ENCODE data around the gene KASH5.

KASH5 gene

GRCh38 chr19:49403404-49404187, 15.5 kb downstream of the KASH5 start (continued):
- TF ChIP-seq ZNF843 (tag by site-specific recombination; IDR thresholded peaks at IDR 0.05) (peak; percentile 58; the same call in 1 of the 2 replicates), TCF7L2 (IDR thresholded peaks at IDR 0.05; ENCODE audit: borderline replicate concordance, low read depth, low read length) (no peak), HOXA7 (CRISPR knock-in tag; IDR thresholded peaks at IDR 0.05; ENCODE audit: borderline replicate concordance) (no peak), ZNF561 (tag by site-specific recombination; IDR thresholded peaks at IDR 0.05; ENCODE audit: borderline replicate concordance) (peak; percentile 79; the same call in 1 of the 2 replicates), ZNF423 (tag by site-specific recombination; IDR thresholded peaks at IDR 0.05) (no peak), ZBTB11 (tag by site-specific recombination; conservative IDR thresholded peaks at IDR 0.05; ENCODE audit: low read depth) (peak; percentile 71), ZNF391 (tag by site-specific recombination; IDR thresholded peaks at IDR 0.05; ENCODE audit: borderline replicate concordance, low read depth) (no peak), SETDB1 (IDR thresholded peaks at IDR 0.05; ENCODE audit: insufficient read length, low read length) (peak; percentile 70), ZBTB20 (tag by site-specific recombination; IDR thresholded peaks at IDR 0.05) (peak; percentile 51), SP7 (tag by site-specific recombination; IDR thresholded peaks at IDR 0.05) (peak; percentile 87), HIC1 (tag by site-specific recombination; IDR thresholded peaks at IDR 0.05) (peak; percentile 72; the same call in 1 of the 2 replicates), ZBTB6 (tag by site-specific recombination; IDR thresholded peaks at IDR 0.05) (peak; percentile 91), ZNF530 (tag by site-specific recombination; IDR thresholded peaks at IDR 0.05; ENCODE audit: low read depth) (no peak), ZSCAN30 (tag by site-specific recombination; IDR thresholded peaks at IDR 0.05) (peak; percentile 73; the same call in 1 of the 2 replicates), ZNF660 (tag by site-specific recombination; IDR thresholded peaks at IDR 0.05) (peak; percentile 82), ZNF335 (tag by site-specific recombination; conservative IDR thresholded peaks at IDR 0.05) (peak; percentile 61), ZNF10 (tag by site-specific recombination; IDR thresholded peaks at IDR 0.05) (0 out of 2 replicates have a peak, but pooled peaks have one; percentile 27), ZNF121 (tag by site-specific recombination; IDR thresholded peaks at IDR 0.05) (no peak), ZNF19 (tag by site-specific recombination; IDR thresholded peaks at IDR 0.05; ENCODE audit: low read depth) (no peak), IKZF3 (tag by site-specific recombination; IDR thresholded peaks at IDR 0.05) (peak; percentile 91), ZNF398 (tag by site-specific recombination; IDR thresholded peaks at IDR 0.05) (peak; percentile 99), ZNF341 (tag by site-specific recombination; IDR thresholded peaks at IDR 0.05; ENCODE audit: low read depth) (peak; percentile 96), PRDM2 (tag by site-specific recombination; IDR thresholded peaks at IDR 0.05; ENCODE audit: borderline replicate concordance) (no peak), ZIC2 (tag by site-specific recombination; IDR thresholded peaks at IDR 0.05) (peak; percentile 93)

Data from HEK293 (cell line).